ENCODE results near the gene CORO1C.

- TF ChIP-seq CTCF (IDR thresholded peaks at IDR 0.05 in 8 of 11, conservative IDR thresholded peaks at IDR 0.05 in 3 of 11) (no peak), POLR2A (IDR thresholded peaks at IDR 0.05) (no peak)
These were observed 121.6 kb downstream of the CORO1C start for GRCh38 chr12:108609537-108610335.

All from spleen (tissue), 7 donors.